DMS114 treated with DMSO at 0.1 percent for 48 hours (cell line): Measurements from ENCODE around the gene ZFP57.
A peak's percentile ranks its signal among the peaks of the same experiment; 100 is the strongest.
"Not testable (repeated sequence)": the region's sequence is repeated elsewhere in the genome, so short reads cannot be mapped to it uniquely, and the experiment has no call there.

Source experiments
- DNase-seq: peaks from one replicate; lab custom pipeline; 2025; ENCODE audit not compliant: unreplicated experiment; lab: John Stamatoyannopoulos, UW

Gene ZFP57

DNA sequence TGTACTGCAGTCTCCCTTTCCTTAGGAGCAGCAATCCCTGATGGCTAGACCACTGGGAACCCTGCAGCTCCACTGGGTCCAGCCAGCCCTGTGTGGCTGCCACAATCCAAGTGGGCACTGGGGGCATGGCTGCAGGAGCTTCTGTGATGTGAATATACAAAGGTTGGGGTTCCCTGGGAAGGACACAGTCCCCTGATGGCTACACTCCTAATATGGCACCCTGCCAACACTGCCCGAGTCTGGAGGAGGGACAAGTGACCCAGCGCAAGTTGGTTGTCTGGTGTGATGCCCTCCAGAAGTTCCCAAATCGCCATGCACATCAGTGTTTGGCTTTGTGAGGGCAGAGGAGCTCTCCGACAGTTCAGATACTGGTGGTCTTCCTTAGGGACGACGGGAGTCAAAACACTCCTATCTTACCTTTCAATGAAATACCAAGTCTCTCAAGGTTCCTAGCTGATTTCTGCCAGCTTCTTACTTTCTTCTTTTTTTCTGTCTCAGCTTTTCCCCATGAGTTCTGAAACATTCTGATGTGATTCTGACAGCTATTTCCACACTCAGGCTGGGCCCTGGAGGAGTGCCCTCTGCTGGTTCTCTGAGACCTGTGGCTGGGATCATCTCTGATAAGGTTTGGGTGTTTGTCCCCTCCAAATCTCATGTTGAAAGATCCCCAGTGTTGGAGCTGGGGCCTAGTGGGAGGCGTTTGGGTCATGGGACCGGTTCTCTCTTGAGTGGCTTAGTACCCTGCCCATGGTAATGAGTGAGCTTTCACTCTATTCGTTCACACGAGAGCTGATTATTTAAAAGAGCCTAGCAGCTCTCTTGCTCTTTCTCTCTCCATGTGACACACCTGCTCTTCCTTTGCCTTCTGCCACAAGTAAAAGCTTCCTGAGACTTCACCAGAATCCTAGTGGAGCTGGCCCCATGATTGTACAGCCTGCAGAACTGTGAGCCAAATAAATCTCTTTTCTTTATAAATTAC, 15.5 kb upstream of the ZFP57 start:
- DNase-seq = peak; percentile 12

DNA sequence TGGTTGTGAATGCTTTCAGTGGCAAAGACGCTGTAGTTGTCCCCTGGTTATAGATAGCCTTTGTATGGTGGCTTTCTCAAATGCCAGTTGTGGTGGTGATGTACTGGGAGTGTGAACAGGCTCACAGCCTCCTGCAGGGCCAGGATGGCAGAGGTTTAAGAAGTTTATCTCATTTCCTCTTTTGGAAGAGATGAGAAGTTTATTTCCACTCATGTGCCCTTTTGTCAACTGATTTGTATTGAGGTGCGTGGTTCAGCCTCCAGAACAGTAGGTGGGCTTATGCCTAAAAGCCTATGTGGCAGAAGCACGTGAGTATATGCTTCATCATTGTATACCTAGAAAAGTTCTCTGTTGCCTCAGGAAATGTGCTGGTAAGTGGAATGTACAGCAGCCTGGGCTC, 13.7 kb upstream of the ZFP57 start:
- DNase-seq = no peak

DNA sequence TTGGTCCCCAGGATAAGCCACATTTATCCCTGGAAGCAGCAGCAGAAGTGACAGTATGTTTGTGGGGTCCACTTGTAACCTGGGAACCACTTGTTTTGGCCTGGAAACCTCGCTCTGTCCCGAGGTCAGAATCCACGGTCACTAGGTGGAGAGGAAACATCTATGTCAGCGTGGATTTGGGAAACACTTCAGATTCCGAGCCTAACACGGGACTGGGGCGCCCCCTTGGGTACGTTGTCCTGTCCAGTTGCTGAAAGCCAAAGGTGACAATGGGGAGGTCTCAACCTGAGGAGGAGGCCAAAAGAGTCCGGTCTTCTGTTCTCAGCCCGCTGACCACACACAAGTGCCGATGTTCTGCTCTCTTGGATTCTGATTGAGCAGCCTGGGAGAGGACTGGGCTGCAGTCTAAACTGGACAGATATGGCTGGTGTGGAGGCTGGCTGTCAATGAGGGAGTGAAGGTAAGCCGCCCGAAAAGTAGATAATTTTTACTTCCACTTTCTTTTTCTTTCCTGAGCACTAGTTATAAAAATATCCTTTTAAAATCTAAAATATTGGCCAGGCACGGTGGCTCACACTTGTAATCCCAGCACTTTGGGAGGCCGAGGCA, 4.9 kb upstream of the ZFP57 start:
- no peak for DNase-seq

DNA sequence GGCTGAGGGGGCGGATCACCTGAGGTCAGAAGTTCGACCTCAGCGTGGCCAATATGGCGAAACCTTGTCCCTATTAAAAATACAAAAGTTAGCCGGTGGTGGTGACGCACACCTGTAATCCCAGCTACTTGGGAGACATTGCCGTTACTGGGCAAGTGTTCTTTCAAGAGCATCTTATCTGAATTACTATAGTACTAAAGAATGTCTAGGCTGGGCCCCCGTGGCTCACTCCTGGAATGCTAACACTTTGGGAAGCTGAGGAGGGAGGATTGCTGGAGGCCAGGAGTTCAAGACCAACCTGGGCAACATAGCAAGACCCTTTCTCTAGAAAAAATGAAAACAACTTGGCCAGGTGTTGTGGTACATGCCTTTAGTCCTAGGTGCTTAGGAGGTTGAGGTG, 859 bp upstream of the ZFP57 start:
- no peak for DNase-seq

GRCh38 chr6:29680416-29680815, 536 bp downstream of the ZFP57 start:
- no peak for DNase-seq

- no peak for DNase-seq
These were observed 990 bp downstream of the ZFP57 start for GRCh38 chr6:29679962-29680361.

- DNase-seq = no peak
These were observed 2.8 kb downstream of the ZFP57 start for GRCh38 chr6:29678114-29678513.

- no peak for DNase-seq
These were observed 3.9 kb downstream of the ZFP57 start for GRCh38 chr6:29676981-29677601.

DNA sequence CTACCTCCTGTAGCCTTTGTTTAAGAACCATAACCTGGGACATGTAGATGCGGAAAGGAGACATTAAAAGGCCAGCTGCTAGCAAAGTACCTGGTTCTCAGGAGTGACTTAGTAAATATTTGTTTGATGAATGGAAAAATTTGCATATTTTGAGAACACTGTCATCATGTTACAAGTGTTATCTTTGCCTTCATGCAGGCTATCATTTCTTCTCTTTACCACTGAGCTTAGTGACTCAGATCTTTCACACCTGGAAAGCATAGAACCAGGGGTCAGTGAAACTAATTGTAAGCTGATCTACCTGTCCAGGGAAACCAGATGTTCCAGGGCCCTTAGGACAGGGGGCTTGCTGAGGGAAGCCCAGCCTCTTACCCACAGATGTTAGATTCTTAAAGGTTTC, 5.4 kb downstream of the ZFP57 start:
- no peak for DNase-seq

GRCh38 chr6:29674008-29674407, 6.9 kb downstream of the ZFP57 start:
- no peak for DNase-seq

- DNase-seq = no peak
These were observed 7.8 kb downstream of the ZFP57 start for GRCh38 chr6:29673161-29673560.

GRCh38 chr6:29672116-29672515, 8.8 kb downstream of the ZFP57 start:
- DNase-seq = not testable (repeated sequence)

- DNase-seq = no peak
These were observed 9.9 kb downstream of the ZFP57 start for GRCh38 chr6:29671026-29671425.

GRCh38 chr6:29667158-29667557, 13.8 kb downstream of the ZFP57 start:
- DNase-seq = no peak

GRCh38 chr6:29666826-29667130, 14.2 kb downstream of the ZFP57 start:
- no peak for DNase-seq

GRCh38 chr6:29665942-29666825, 14.8 kb downstream of the ZFP57 start:
- no peak for DNase-seq

- no peak for DNase-seq
These were observed 17.5 kb downstream of the ZFP57 start for GRCh38 chr6:29663300-29664042.

- not testable (repeated sequence) for DNase-seq
These were observed 19.3 kb downstream of the ZFP57 start for GRCh38 chr6:29661502-29662141.

- no peak for DNase-seq
These were observed 19.9 kb downstream of the ZFP57 start for GRCh38 chr6:29661071-29661470.

GRCh38 chr6:29656798-29657197, 24.2 kb downstream of the ZFP57 start, which contains the start of gene MOG:
TSS of gene MOG (plus strand) at chr6:29657092. CDS start at chr6:29657210, 118 bp downstream.
- no peak for DNase-seq
